Activated CD4-positive, alpha-beta T cell treated with anti-CD3 and anti-CD28 coated beads, Interleukin-2, amount 10 ng/mL, durations not matched to agents 7 days and 5 days (primary cell): Measurements from ENCODE around the gene LGALS9. TPM values are rescaled to one million over a fixed set of nuclear protein-coding genes. Genes with fewer than 3 reads are reported as not detected.
A peak's percentile ranks its signal among the peaks of the same experiment; 100 is the strongest.
"Not testable (repeated sequence)": the region's sequence is repeated elsewhere in the genome, so short reads cannot be mapped to it uniquely, and the experiment has no call there.

Source experiments
- CTCF ChIA-PET: fragments of 350-600 bp; sonication (Branson Sonifier 250); formaldehyde crosslinking; loops from one replicate; lab custom pipeline; 2021; ENCODE audit warnings: antibody characterized with exemption; lab: Charles Lee
- POLR2A ChIA-PET: fragments of 350-600 bp; sonication (Branson Sonifier 250); formaldehyde crosslinking; loops from one replicate; lab custom pipeline; 2021; ENCODE audit warnings: antibody characterized with exemption; lab: Charles Lee
- DNase-seq: peaks from one replicate; pipeline ENCODE4 v3.0.0-alpha.2; 2020
- H3K27ac Mint-ChIP-seq: one replicate; pipeline ENCODE4 v1.8.0; 2021; ENCODE audit warnings: mild to moderate bottlenecking, moderate library complexity, mixed read lengths
- H3K27me3 Mint-ChIP-seq: one replicate; pipeline ENCODE4 v1.8.0; 2021; ENCODE audit warnings: mixed read lengths
- H3K36me3 Mint-ChIP-seq: one replicate; pipeline ENCODE4 v1.8.0; 2021; ENCODE audit warnings: low read depth, mixed read lengths
- H3K4me1 Mint-ChIP-seq: one replicate; pipeline ENCODE4 v1.8.0; 2021; ENCODE audit warnings: mixed read lengths
- H3K4me3 Mint-ChIP-seq: one replicate; pipeline ENCODE4 v1.8.0; 2021; ENCODE audit warnings: mild to moderate bottlenecking, moderate library complexity, mixed read lengths
- H3K9me3 Mint-ChIP-seq: one replicate; pipeline ENCODE4 v1.8.0; 2021; ENCODE audit warnings: mixed read lengths
- total RNA-seq, 2 experiments: library from RNA; stranded (reverse); gene quantifications; one replicate each; pipeline ENCODE4 v1.2.3, GENCODE V29; 2021

The LGALS9 gene
- total RNA-seq, 2 experiments from 2014 or later = 223 to 233 TPM

DNA sequence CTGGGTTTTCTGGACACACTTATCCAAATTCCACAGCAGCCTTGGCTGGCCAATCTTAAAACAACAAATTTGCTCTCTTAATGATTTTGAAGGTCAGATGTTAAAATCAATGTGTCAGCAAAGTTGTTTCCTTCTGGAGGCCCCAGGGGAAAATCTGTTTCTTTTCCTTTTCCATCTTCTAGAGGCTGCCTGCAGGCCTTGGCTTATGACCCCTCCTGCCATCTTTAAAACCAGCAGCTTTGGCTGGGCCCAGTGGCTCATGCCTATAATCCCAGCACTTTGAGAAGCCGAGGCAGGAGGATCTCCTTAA is 3.0 kb downstream of the LGALS9 start:
- ChIA-PET POLR2A (no interaction called here), CTCF (interaction anchor here (0.8 kb wide), 1 partner anchor 31 kb away, joined by 3 read pairs; no protein-coding TSS in a partner anchor)
- Mint-ChIP-seq H3K4me3 (no peak overlapping the region), H3K27me3 (no peaks in the 10 kb centered on the region), H3K27ac (no peak overlapping the region), H3K36me3 (peaks cover 33% of the 10 kb centered on the region), H3K9me3 (no peaks in the 10 kb centered on the region), H3K4me1 (peaks cover 51% of the 10 kb centered on the region)
- no peak for DNase-seq

DNA sequence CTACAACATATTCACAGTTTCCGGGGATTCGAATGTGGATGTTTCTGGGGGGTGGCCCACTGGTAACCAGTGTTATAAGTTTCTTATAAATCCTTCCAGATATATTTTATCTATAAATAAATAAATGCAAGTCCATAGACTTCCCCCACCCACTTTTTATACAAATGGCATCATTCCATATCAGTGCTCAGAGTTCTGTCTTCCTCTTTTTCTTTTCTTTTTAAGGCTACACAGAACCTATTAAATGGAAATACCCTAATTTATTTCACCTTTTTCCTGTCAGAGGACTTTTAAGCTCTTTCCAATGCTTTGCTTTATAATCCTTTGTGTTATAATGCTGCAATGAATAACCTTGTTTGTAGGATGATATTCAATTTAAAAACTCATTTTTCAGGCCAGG is 3.8 kb downstream of the LGALS9 start:
- Mint-ChIP-seq H3K9me3 (no peaks in the 10 kb centered on the region), H3K4me3 (no peak overlapping the region), H3K27ac (peak overlapping the region; percentile 76), H3K27me3 (no peaks in the 10 kb centered on the region), H3K36me3 (peaks cover 34% of the 10 kb centered on the region), H3K4me1 (peaks cover 46% of the 10 kb centered on the region)
- CTCF ChIA-PET = interaction anchor here (0.8 to 1.2 kb wide), 2 partner anchors 16 to 17 kb away, joined by 3 to 4 read pairs; no protein-coding TSS in a partner anchor
- no peak for DNase-seq
- POLR2A ChIA-PET = no interaction called here

GRCh38 chr17:27635275-27635823 is 4.4 kb downstream of the LGALS9 start:
- H3K4me3 Mint-ChIP-seq = no peak overlapping the region
- H3K9me3 Mint-ChIP-seq = no peaks in the 10 kb centered on the region
- no peak for DNase-seq
- CTCF ChIA-PET = interaction anchor here (0.8 to 1.2 kb wide), 2 partner anchors 15 to 16 kb away, joined by 3 to 4 read pairs; no protein-coding TSS in a partner anchor
- POLR2A ChIA-PET = no interaction called here
- H3K4me1 Mint-ChIP-seq = peaks cover 40% of the 10 kb centered on the region
- H3K36me3 Mint-ChIP-seq = peaks cover 36% of the 10 kb centered on the region
- H3K27ac Mint-ChIP-seq = peak overlapping the region; percentile 76
- H3K27me3 Mint-ChIP-seq = no peaks in the 10 kb centered on the region

DNA sequence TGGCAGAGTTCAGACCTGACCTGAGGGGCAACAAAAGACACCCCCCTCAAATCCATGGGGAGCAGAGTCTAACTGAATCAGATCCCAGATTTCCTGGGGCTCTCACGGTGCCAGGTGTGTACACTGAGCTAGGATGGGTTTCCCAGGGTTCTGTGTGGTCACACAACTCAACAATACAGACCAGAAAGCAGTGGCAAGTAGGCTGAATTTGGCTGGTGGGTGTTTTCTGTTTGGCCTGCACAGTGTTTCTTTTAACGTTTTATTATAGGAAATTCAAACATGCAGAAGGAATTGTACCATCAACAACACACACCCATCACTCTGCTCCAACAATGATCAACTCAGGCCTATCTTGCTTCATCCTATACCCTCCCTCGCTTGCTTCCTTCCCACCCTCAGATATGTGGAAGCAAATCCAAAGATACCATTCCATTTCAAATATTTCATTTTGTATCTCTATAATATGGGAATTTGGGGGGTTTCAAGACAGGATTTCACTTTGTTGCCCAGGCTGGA is 5.1 kb downstream of the LGALS9 start:
- H3K27ac Mint-ChIP-seq, H3K9me3 Mint-ChIP-seq, H3K27me3 Mint-ChIP-seq, POLR2A ChIA-PET, DNase-seq, H3K4me3 Mint-ChIP-seq: not testable (repeated sequence)
- Mint-ChIP-seq H3K4me1 (peaks cover 34% of the 10 kb centered on the region), H3K36me3 (peaks cover 40% of the 10 kb centered on the region)
- CTCF ChIA-PET = interaction anchor here (1.1 to 1.2 kb wide), 2 partner anchors 15 to 35 kb away, joined by 4 read pairs; no protein-coding TSS in a partner anchor

GRCh38 chr17:27637818-27638217 is 6.8 kb downstream of the LGALS9 start:
- H3K27ac Mint-ChIP-seq, H3K9me3 Mint-ChIP-seq, DNase-seq, H3K4me3 Mint-ChIP-seq, CTCF ChIA-PET, POLR2A ChIA-PET, H3K27me3 Mint-ChIP-seq: not testable (repeated sequence)
- H3K36me3 Mint-ChIP-seq = peaks cover 37% of the 10 kb centered on the region
- peaks cover 24% of the 10 kb centered on the region for H3K4me1 Mint-ChIP-seq

GRCh38 chr17:27638415-27638914 is 7.5 kb downstream of the LGALS9 start:
- H3K4me3 Mint-ChIP-seq, POLR2A ChIA-PET, DNase-seq, H3K27me3 Mint-ChIP-seq, H3K9me3 Mint-ChIP-seq, H3K27ac Mint-ChIP-seq: not testable (repeated sequence)
- CTCF ChIA-PET = interaction anchor here (0.7 kb wide), 1 partner anchor 47 kb away, joined by 3 read pairs; no protein-coding TSS in a partner anchor
- peaks cover 31% of the 10 kb centered on the region for H3K36me3 Mint-ChIP-seq
- peaks cover 19% of the 10 kb centered on the region for H3K4me1 Mint-ChIP-seq

- no peak overlapping the region for H3K27ac Mint-ChIP-seq
- no peaks in the 10 kb centered on the region for H3K4me1 Mint-ChIP-seq
- no peak for DNase-seq
- no peaks in the 10 kb centered on the region for H3K27me3 Mint-ChIP-seq
- peaks cover 24% of the 10 kb centered on the region for H3K36me3 Mint-ChIP-seq
- H3K4me3 Mint-ChIP-seq = no peak overlapping the region
- no peaks in the 10 kb centered on the region for H3K9me3 Mint-ChIP-seq
- POLR2A ChIA-PET = no interaction called here
- CTCF ChIA-PET = interaction anchor here (1.7 kb wide), 1 partner anchor 41 kb away, joined by 5 read pairs; no protein-coding TSS in a partner anchor
These were observed 9.8 kb downstream of the LGALS9 start for GRCh38 chr17:27640790-27641189.

GRCh38 chr17:27644586-27644985 is 13.6 kb downstream of the LGALS9 start:
- Mint-ChIP-seq H3K4me3 (no peak overlapping the region), H3K27me3 (no peaks in the 10 kb centered on the region), H3K27ac (no peak overlapping the region), H3K4me1 (peaks cover 4% of the 10 kb centered on the region), H3K36me3 (peaks cover 34% of the 10 kb centered on the region), H3K9me3 (no peaks in the 10 kb centered on the region)
- no peak for DNase-seq
- CTCF ChIA-PET = no interaction called here
- POLR2A ChIA-PET = no interaction called here

GRCh38 chr17:27645621-27646020 is 14.6 kb downstream of the LGALS9 start:
- H3K27me3 Mint-ChIP-seq, H3K4me3 Mint-ChIP-seq, POLR2A ChIA-PET, DNase-seq, H3K4me1 Mint-ChIP-seq, H3K27ac Mint-ChIP-seq, H3K9me3 Mint-ChIP-seq: not testable (repeated sequence)
- CTCF ChIA-PET = interaction anchor here (0.8 to 0.9 kb wide), 2 partner anchors 9 to 36 kb away, joined by 3 read pairs; no protein-coding TSS in a partner anchor
- H3K36me3 Mint-ChIP-seq = peaks cover 32% of the 10 kb centered on the region

- no peak for DNase-seq
- peaks cover 28% of the 10 kb centered on the region for H3K36me3 Mint-ChIP-seq
- H3K27ac Mint-ChIP-seq = no peak overlapping the region
- H3K27me3 Mint-ChIP-seq = no peaks in the 10 kb centered on the region
- peaks cover 4% of the 10 kb centered on the region for H3K4me1 Mint-ChIP-seq
- POLR2A ChIA-PET = no interaction called here
- H3K9me3 Mint-ChIP-seq = no peaks in the 10 kb centered on the region
- CTCF ChIA-PET = interaction anchor here (0.8 to 0.9 kb wide), 2 partner anchors 8 to 37 kb away, joined by 3 read pairs; no protein-coding TSS in a partner anchor
- H3K4me3 Mint-ChIP-seq = no peak overlapping the region
These were observed 15.2 kb downstream of the LGALS9 start for GRCh38 chr17:27646232-27646631.

GRCh38 chr17:27647765-27648164 is 16.8 kb downstream of the LGALS9 start:
- peaks cover 24% of the 10 kb centered on the region for H3K36me3 Mint-ChIP-seq
- CTCF ChIA-PET = interaction anchor here (0.6 to 1.4 kb wide), 3 partner anchors 42 to 318 kb away, joined by 3 to 5 read pairs (median 3); no protein-coding TSS in a partner anchor
- H3K4me3 Mint-ChIP-seq = no peak overlapping the region
- no peaks in the 10 kb centered on the region for H3K27me3 Mint-ChIP-seq
- POLR2A ChIA-PET = no interaction called here
- no peak for DNase-seq
- H3K27ac Mint-ChIP-seq = no peak overlapping the region
- peaks cover 8% of the 10 kb centered on the region for H3K4me1 Mint-ChIP-seq
- H3K9me3 Mint-ChIP-seq = no peaks in the 10 kb centered on the region

DNA sequence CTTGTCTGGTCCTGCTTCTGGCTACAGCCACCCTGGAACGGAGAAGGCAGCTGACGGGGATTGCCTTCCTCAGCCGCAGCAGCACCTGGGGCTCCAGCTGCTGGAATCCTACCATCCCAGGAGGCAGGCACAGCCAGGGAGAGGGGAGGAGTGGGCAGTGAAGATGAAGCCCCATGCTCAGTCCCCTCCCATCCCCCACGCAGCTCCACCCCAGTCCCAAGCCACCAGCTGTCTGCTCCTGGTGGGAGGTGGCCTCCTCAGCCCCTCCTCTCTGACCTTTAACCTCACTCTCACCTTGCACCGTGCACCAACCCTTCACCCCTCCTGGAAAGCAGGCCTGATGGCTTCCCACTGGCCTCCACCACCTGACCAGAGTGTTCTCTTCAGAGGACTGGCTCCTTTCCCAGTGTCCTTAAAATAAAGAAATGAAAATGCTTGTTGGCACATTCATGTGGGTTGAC is 18.2 kb downstream of the LGALS9 start:
- H3K4me3 Mint-ChIP-seq, H3K27ac Mint-ChIP-seq, H3K9me3 Mint-ChIP-seq, H3K4me1 Mint-ChIP-seq, POLR2A ChIA-PET, DNase-seq, H3K27me3 Mint-ChIP-seq: not testable (repeated sequence)
- CTCF ChIA-PET = interaction anchor here (1.4 kb wide), 1 partner anchor 43 kb away, joined by 3 read pairs; no protein-coding TSS in a partner anchor
- H3K36me3 Mint-ChIP-seq = peaks cover 21% of the 10 kb centered on the region

DNA sequence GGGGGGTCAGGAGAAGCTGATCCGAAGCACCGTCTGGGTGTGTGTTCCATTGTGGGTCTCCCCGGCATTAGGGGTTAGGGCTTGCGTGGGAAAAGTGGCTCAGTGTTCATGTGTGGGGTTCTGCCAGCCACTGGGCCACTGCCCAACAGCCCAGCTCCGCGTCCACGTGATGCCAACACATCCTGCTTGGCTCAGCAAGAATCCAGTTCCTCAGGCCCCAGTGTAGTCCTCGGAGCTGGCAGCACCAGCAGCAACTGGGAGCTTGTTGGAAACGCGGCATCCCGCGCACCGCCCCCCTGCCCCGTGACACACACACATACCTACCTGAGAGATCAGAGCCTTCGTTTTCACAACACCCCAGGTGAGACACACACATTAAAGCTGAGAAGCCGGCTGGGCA is 18.9 kb downstream of the LGALS9 start:
- no peak overlapping the region for H3K4me3 Mint-ChIP-seq
- H3K9me3 Mint-ChIP-seq = no peaks in the 10 kb centered on the region
- peaks cover 13% of the 10 kb centered on the region for H3K4me1 Mint-ChIP-seq
- no peak overlapping the region for H3K27ac Mint-ChIP-seq
- H3K36me3 Mint-ChIP-seq = peaks cover 18% of the 10 kb centered on the region
- no peak for DNase-seq
- ChIA-PET POLR2A (no interaction called here), CTCF (interaction anchor here (1.2 to 2.0 kb wide), 3 partner anchors 46 to 296 kb away, joined by 3 to 10 read pairs (median 4); no protein-coding TSS in a partner anchor)
- no peaks in the 10 kb centered on the region for H3K27me3 Mint-ChIP-seq
